GM19035 (cell line): Measurements from ENCODE around the gene DLL1.

Experiments
- ATAC-seq: cut with Tn5 transposase; IDR thresholded peaks from one replicate; pipeline ENCODE4 v1.9.1; 2021; ENCODE audit not compliant: unreplicated experiment

Gene DLL1

DNA sequence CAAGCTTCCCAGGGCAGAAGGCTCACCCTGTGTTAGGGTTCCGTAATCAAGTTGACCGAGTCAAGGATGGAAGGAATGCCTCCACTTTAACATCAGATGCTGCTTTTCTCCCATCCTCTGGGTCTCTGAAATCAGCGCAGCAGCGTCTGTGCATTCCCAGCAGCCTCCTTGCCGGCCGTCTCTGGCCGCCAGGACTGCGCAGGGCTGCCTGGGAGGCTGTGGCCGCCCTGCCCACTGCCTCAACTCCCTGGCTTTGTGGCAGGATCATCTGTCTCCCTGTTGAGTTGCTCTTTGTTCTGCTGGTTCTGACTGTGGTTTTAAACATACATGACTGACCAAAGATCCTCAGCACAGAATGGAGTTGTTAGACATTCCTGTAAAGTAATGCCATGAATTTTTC, 56.5 kb downstream of the DLL1 start:
- no peak for ATAC-seq

- no peak for ATAC-seq
These were observed 57.3 kb downstream of the DLL1 start for GRCh38 chr6:170233286-170234205.
